K562 (cell line): Measurements from ENCODE around the gene SMIM12. TPM values are rescaled to one million over a fixed set of nuclear protein-coding genes. Genes with fewer than 3 reads are reported as not detected.

ENCODE experiments used
- ATAC-seq: fragments of 200-7000 bp; cut with Tn5 transposase; 3 replicates; pipeline ENCODE4 v1.9.1; 2020; ENCODE audit warnings: moderate library complexity
- BruUV-seq: library from RNA; stranded (reverse); fragments of 400-500 nt; replicated peaks from 2 replicates; lab custom pipeline; 2021; lab: Mats Ljungman, UMichigan
- CTCF ChIA-PET: fragments of 300-600 bp; formaldehyde crosslinking; extraction: SDS; loops from one replicate; lab custom pipeline; 2021; ENCODE audit warnings: low intra/inter-chr PET ratio; lab: Yijun Ruan, JAX
- POLR2A ChIA-PET: fragments of 300-600, 350-650 bp; sonication (Branson Sonifier 250); formaldehyde crosslinking; extraction: SDS; loops from one replicate; lab custom pipeline; 2021; ENCODE audit warnings: antibody characterized with exemption, inconsistent platforms; lab: Yijun Ruan, JAX
- DNase-seq, 4 experiments: peaks; one replicate each; pipeline versions ENCODE4 v3.0.0 to v3.0.0-alpha.2; 2011 to 2018; ENCODE audit warnings: low spot score in 3 of 4, mixed read lengths in 3 of 4; ENCODE audit errors: extremely low read depth in 1 of 4
- FAIRE-seq: peaks from 2 replicates; lab custom pipeline; 2011; peaks lifted over from hg19 to GRCh38; lab: Jason Lieb, UNC
- H2AFZ ChIP-seq: 2 replicates; pipeline ENCODE4 v1.6.0; 2011; ENCODE audit warnings: low read depth, low read length, control low read depth, inconsistent platforms
- H3K27ac ChIP-seq: fragments of 200-600 bp; 3 replicates; pipeline ENCODE4 v1.8.0; 2011; ENCODE audit warnings: low read depth, mild to moderate bottlenecking, control low read depth, inconsistent platforms, low read length, moderate library complexity, mixed read lengths; ENCODE audit errors: extremely low read depth
- H3K27me3 ChIP-seq, 2 experiments: fragments of 300-600 bp in 1 of 2; 2 replicates in 1 of 2; 3 replicates in 1 of 2; pipeline versions ENCODE4 v1.6.0 to v1.8.0; 2011; ENCODE audit warnings: inconsistent platforms in 2 of 2, low read length in 2 of 2, mild to moderate bottlenecking in 1 of 2, mixed read lengths in 1 of 2, moderate library complexity in 1 of 2; ENCODE audit not compliant: control insufficient read depth in 2 of 2, insufficient read depth in 2 of 2
- H3K36me3 ChIP-seq: fragments of 300-600 bp; 3 replicates; pipeline ENCODE4 v1.8.0; 2011; ENCODE audit warnings: mild to moderate bottlenecking, low read length, inconsistent platforms; ENCODE audit not compliant: control insufficient read depth, insufficient read depth
- H3K4me1 ChIP-seq, 2 experiments: fragments of 200-600 bp in 1 of 2; replicated peaks in 1 of 2; 2 replicates in 1 of 2; 3 replicates in 1 of 2; pipeline versions ENCODE4 v1.5.1 to v1.8.0; 2011; ENCODE audit warnings: inconsistent platforms in 2 of 2, low read length in 2 of 2, mild to moderate bottlenecking in 1 of 2, mixed read lengths in 1 of 2, moderate library complexity in 1 of 2; ENCODE audit not compliant: control insufficient read depth in 2 of 2, insufficient read depth in 2 of 2
- H3K4me2 ChIP-seq: 2 replicates; pipeline ENCODE4 v1.6.1; 2011; ENCODE audit warnings: low read length, control low read depth, inconsistent platforms, mixed read lengths; ENCODE audit not compliant: insufficient read depth
- H3K4me3 ChIP-seq: fragments of 200-600 bp; sonication (generic), shearing (Covaris generic); 2 replicates; pipeline ENCODE4 v1.5.1; 2016; ENCODE audit warnings: control low read depth, inconsistent platforms
- H3K79me2 ChIP-seq: fragments of 200-600 bp; 3 replicates; pipeline ENCODE4 v1.8.0; 2011; ENCODE audit warnings: low read length, inconsistent platforms; ENCODE audit not compliant: control insufficient read depth, insufficient read depth
- H3K9ac ChIP-seq, 2 experiments: 2 replicates each; pipeline versions ENCODE4 v1.6.0 to v1.6.1; 2011; ENCODE audit warnings: low read depth in 2 of 2, low read length in 2 of 2, control low read depth in 1 of 2, inconsistent platforms in 1 of 2, mild to moderate bottlenecking in 1 of 2, mixed read lengths in 1 of 2; ENCODE audit not compliant: insufficient read depth in 1 of 2
- H3K9me1 ChIP-seq: one replicate; pipeline ENCODE4 v1.6.0; 2011; ENCODE audit warnings: inconsistent platforms, mild to moderate bottlenecking, low read length, moderate library complexity; ENCODE audit not compliant: control insufficient read depth, insufficient read depth
- H3K9me3 ChIP-seq: replicated peaks from 2 replicates; pipeline ENCODE4 v1.5.1; 2011; ENCODE audit warnings: low read depth, low read length, inconsistent platforms; ENCODE audit not compliant: control insufficient read depth, insufficient read depth
- H4K20me1 ChIP-seq: replicated peaks from 2 replicates; pipeline ENCODE4 v1.6.1; 2011; ENCODE audit warnings: low read length, inconsistent platforms, mixed read lengths; ENCODE audit not compliant: control insufficient read depth, insufficient read depth
- EP400 ChIP-seq: fragments of 450-650 bp; IDR thresholded peaks from 2 replicates; pipeline ENCODE4 v1.6.1; 2017; ENCODE audit warnings: antibody characterized with exemption, mild to moderate bottlenecking, moderate library complexity
- GABPB2 ChIP-seq: fragments of 250-450 bp; sonication (Bioruptor Pico); conservative IDR thresholded peaks from 2 replicates; pipeline ENCODE4 v1.5.1; 2021; ENCODE audit warnings: mild to moderate bottlenecking
- MCM5 ChIP-seq: fragments of 450-650 bp; IDR thresholded peaks from 2 replicates; pipeline ENCODE4 v1.6.1; 2016; ENCODE audit warnings: low read depth
- NFATC3 ChIP-seq: fragments of 450-650 bp; IDR thresholded peaks from 2 replicates; pipeline ENCODE4 v1.6.1; 2017; ENCODE audit warnings: mild to moderate bottlenecking
- NFE2L1 ChIP-seq: fragments of 450-650 bp; IDR thresholded peaks from 2 replicates; pipeline ENCODE4 v1.6.1; 2016; ENCODE audit warnings: missing genetic modification characterization, low read depth, mild to moderate bottlenecking, missing compliant biosample characterization, moderate library complexity, borderline replicate concordance
- OTX1 ChIP-seq: fragments of 450-650 bp; formaldehyde crosslinking; IDR thresholded peaks from 2 replicates; pipeline ENCODE4 v1.4.0; 2022; ENCODE audit warnings: mild to moderate bottlenecking
- PHF20 ChIP-seq: fragments of 450-650 bp; IDR thresholded peaks from 2 replicates; pipeline ENCODE4 v1.6.1; 2018; ENCODE audit not compliant: partially characterized antibody
- SAFB2 ChIP-seq: fragments of 200-400 bp; formaldehyde crosslinking; IDR thresholded peaks from 2 replicates; pipeline ENCODE4 v1.6.1; 2018; ENCODE audit warnings: borderline replicate concordance, low read length, low read depth, moderate library complexity; ENCODE audit not compliant: severe bottlenecking
- SREBF1 ChIP-seq: fragments of 150-350 bp; IDR thresholded peaks from 2 replicates; pipeline ENCODE4 v1.6.1; 2014; ENCODE audit warnings: antibody characterized with exemption, low read depth, low read length, borderline replicate concordance
- SREBF2 ChIP-seq: sonication (generic); formaldehyde crosslinking; IDR thresholded peaks from 2 replicates; pipeline ENCODE4 v1.4.0; 2020; ENCODE audit warnings: mild to moderate bottlenecking, missing genetic modification reagents
- TCF7 ChIP-seq: sonication (generic); IDR thresholded peaks from 2 replicates; pipeline ENCODE4 v1.6.1; 2016; ENCODE audit warnings: antibody characterized with exemption, borderline replicate concordance
- U2AF2 ChIP-seq: fragments of 200-400 bp; formaldehyde crosslinking; optimal IDR thresholded peaks from 2 replicates; pipeline ENCODE3; 2017; ENCODE audit warnings: low read depth, mild to moderate bottlenecking, low read length
- ZBTB26 ChIP-seq: fragments of 450-650 bp; formaldehyde crosslinking; IDR thresholded peaks from 2 replicates; pipeline ENCODE4 v1.4.0; 2022; ENCODE audit warnings: missing genetic modification characterization
- ZNF354B ChIP-seq: fragments of 250-450 bp; sonication (Bioruptor Pico); IDR thresholded peaks from 2 replicates; pipeline ENCODE4 v1.4.0; 2020
- ZNF398 ChIP-seq: fragments of 250-450 bp; sonication (Bioruptor Pico); IDR thresholded peaks from 2 replicates; pipeline ENCODE4 v1.8.0; 2021; ENCODE audit warnings: moderate library complexity, mild to moderate bottlenecking, inconsistent platforms
- WGBS: fragments of 100-300 bp; shearing (Covaris generic); methylation state at CpG from one replicate; pipeline ENCODE4 v1.1.6; 2016; ENCODE audit warnings: low coverage, mixed read lengths; ENCODE audit not compliant: insufficient coverage; ENCODE audit errors: missing lambda C conversion rate; 5-methylcytosine and 5-hydroxymethylcytosine counted together
- in situ Hi-C: fragments of 300-500 bp; cut with MboI; formaldehyde crosslinking; loops from 4 replicates; pipeline ENCODE4 v1.15.0; 2018; ENCODE audit warnings: inconsistent platforms, mixed read lengths
- intact Hi-C: fragments of 100-400 bp; cut with micrococcal nuclease; formaldehyde crosslinking; loops from 2 replicates; pipeline ENCODE4 v1.14.2; 2022
- polyA plus RNA-seq, 8 experiments: library from polyadenylated mRNA; depleted of rRNA in 4 of 8; stranded (reverse) in 5 of 8; unstranded in 3 of 8; fragments of >200 nt; fragmentation: Nextera tagmentation in 2 of 8; fragmentation: Illumina TruSeq in 1 of 8; extraction: Ambion mirVana in 2 of 8; extraction: Trizol in 1 of 8; gene quantifications; 2 replicates each; pipeline versions ENCODE4 v1.2.1 to v1.2.3, GENCODE V29; 2011 to 2014; ENCODE audit warnings: inconsistent platforms in 1 of 8, missing spikeins in 1 of 8
- total RNA-seq, 7 experiments: library from RNA; depleted of rRNA in 6 of 7; stranded (reverse); fragments of >200 nt in 6 of 7; fragmentation: Illumina TruSeq in 2 of 7; extraction: Trizol in 2 of 7; gene quantifications; 2 replicates each; pipeline versions ENCODE4 v1.2.1 to v1.2.3, GENCODE V29; 2011 to 2021; ENCODE audit warnings: low replicate concordance in 1 of 7

Gene SMIM12
- total and polyA plus RNA-seq, 9 of the 15 experiments (the other 6 are each of a cell fraction or from before 2014, with no cell fraction given), result 51.7 to 112 (median 63.9) TPM

- H3K9ac ChIP-seq, result no peak overlapping the region
- CTCF ChIA-PET, result no interaction called here
- H3K4me2 ChIP-seq, result no peak overlapping the region
- intact Hi-C loops (no loop called here), in situ Hi-C loops (no loop called here)
- H3K4me3 ChIP-seq, result no peak overlapping the region
- no peaks in the 10 kb centered on the region for H3K9me1 ChIP-seq
- no TSS peak for BruUV-seq
- no peak for FAIRE-seq
- 0 out of 2 replicates have a peak, but pooled peaks cover 5% of the 10 kb centered on the region for H4K20me1 ChIP-seq
- no peak for ATAC-seq
- 7% methylated on average over 4 of the region's 4 CpGs for WGBS
- H3K4me1 ChIP-seq, result peaks cover 0 to 11% of the 10 kb centered on the region in 2 experiments; a peak in 1 of 5 replicates
- H3K79me2 ChIP-seq, result no peaks in the 10 kb centered on the region
- no peak for TF ChIP-seq SREBF1
- no peak for TF ChIP-seq OTX1 (CRISPR knock-in tag)
- TF ChIP-seq GABPB2 (CRISPR knock-in tag), result no peak
- TF ChIP-seq, all 486 proteins: peak for 0
- no peak overlapping the region for H3K27ac ChIP-seq
- POLR2A ChIA-PET, result interaction anchor here (0.7 to 1.4 kb wide), 3 partner anchors 9 to 14 kb away, joined by 3 read pairs; no protein-coding TSS in a partner anchor
- no peak overlapping the region for H2AFZ ChIP-seq
- H3K27me3 ChIP-seq, result peaks cover 29 to 48% of the 10 kb centered on the region in 2 experiments; a peak in 4 of 5 replicates
- H3K36me3 ChIP-seq, result no peaks in the 10 kb centered on the region
- H3K9me3 ChIP-seq, result no peaks in the 10 kb centered on the region
- DNase-seq, result no peak
Measured at GRCh38 chr1:34906756-34907155, 47.2 kb upstream of the SMIM12 start.

- Histone ChIP-seq H2AFZ (no peak overlapping the region), H3K27me3 (peaks cover 33 to 44% of the 10 kb centered on the region in 2 experiments; a peak in 4 of 5 replicates), H3K9me1 (no peaks in the 10 kb centered on the region), H4K20me1 (0 out of 2 replicates have a peak, but pooled peaks cover 5% of the 10 kb centered on the region), H3K4me2 (no peak overlapping the region), H3K4me3 (no peak overlapping the region), H3K9ac (no peak overlapping the region), H3K9me3 (no peaks in the 10 kb centered on the region), H3K4me1 (peaks cover 0 to 11% of the 10 kb centered on the region in 2 experiments; a peak in 1 of 5 replicates), H3K79me2 (no peaks in the 10 kb centered on the region), H3K36me3 (no peaks in the 10 kb centered on the region), H3K27ac (no peak overlapping the region)
- BruUV-seq, result no TSS peak
- in situ Hi-C loops (no loop called here), intact Hi-C loops (no loop called here)
- ATAC-seq (no peak), DNase-seq (no peak), FAIRE-seq (no peak)
- ChIA-PET CTCF (no interaction called here), POLR2A (no interaction called here)
- WGBS, result 0% methylated on average over 1 of the region's 1 CpG
- TF ChIP-seq ZNF354B (CRISPR knock-in tag) (no peak), NFATC3 (no peak), EP400 (no peak), ZBTB26 (no peak), SAFB2 (no peak), ZNF398 (no peak), NFE2L1 (tag) (no peak), SREBF2 (no peak), MCM5 (no peak), PHF20 (no peak), U2AF2 (no peak), TCF7 (no peak)
Measured at GRCh38 chr1:34906222-34906621, 46.7 kb upstream of the SMIM12 start.
